Epidermal melanocyte (primary cell): Measurements from ENCODE around the gene LAMC1.
A peak's percentile ranks its signal among the peaks of the same experiment; 100 is the strongest.
"Not testable (repeated sequence)": the region's sequence is repeated elsewhere in the genome, so short reads cannot be mapped to it uniquely, and the experiment has no call there.

Source experiments
- DNase-seq: peaks from one replicate; pipeline ENCODE4 v3.0.0; 2011; ENCODE audit warnings: low spot score; ENCODE audit not compliant: insufficient read length

The LAMC1 gene

GRCh38 chr1:183147735-183148134 is 124.5 kb downstream of the LAMC1 start:
- DNase-seq: no peak

GRCh38 chr1:183148599-183148998 is 125.4 kb downstream of the LAMC1 start:
- DNase-seq: no peak

GRCh38 chr1:183149273-183149672 is 126.1 kb downstream of the LAMC1 start:
- no peak for DNase-seq

GRCh38 chr1:183150032-183150431 is 126.8 kb downstream of the LAMC1 start:
- not testable (repeated sequence) for DNase-seq

GRCh38 chr1:183150445-183150844 is 127.2 kb downstream of the LAMC1 start:
- no peak for DNase-seq

GRCh38 chr1:183152180-183152579 is 129.0 kb downstream of the LAMC1 start:
- DNase-seq: no peak

- DNase-seq: no peak
These were observed 132.7 kb downstream of the LAMC1 start for GRCh38 chr1:183155939-183156338.

GRCh38 chr1:183159960-183160359 is 136.7 kb downstream of the LAMC1 start:
- no peak for DNase-seq

GRCh38 chr1:183161391-183161790 is 138.2 kb downstream of the LAMC1 start:
- DNase-seq: no peak

GRCh38 chr1:183163316-183163715 is 140.1 kb downstream of the LAMC1 start:
- no peak for DNase-seq

GRCh38 chr1:183164340-183164739 is 141.1 kb downstream of the LAMC1 start:
- DNase-seq: no peak

- no peak for DNase-seq
These were observed 141.7 kb downstream of the LAMC1 start for GRCh38 chr1:183164963-183165362.

- DNase-seq: no peak
These were observed 142.2 kb downstream of the LAMC1 start for GRCh38 chr1:183165456-183165855.

GRCh38 chr1:183166454-183166853 is 143.2 kb downstream of the LAMC1 start:
- no peak for DNase-seq

GRCh38 chr1:183167676-183168075 is 144.5 kb downstream of the LAMC1 start:
- no peak for DNase-seq

GRCh38 chr1:183168308-183168707 is 145.1 kb downstream of the LAMC1 start:
- no peak for DNase-seq

- DNase-seq: no peak
These were observed 150.6 kb downstream of the LAMC1 start for GRCh38 chr1:183173828-183174227.

GRCh38 chr1:183175631-183176030 is 152.4 kb downstream of the LAMC1 start:
- DNase-seq: no peak

- no peak for DNase-seq
These were observed 155.3 kb downstream of the LAMC1 start for GRCh38 chr1:183178545-183178944.

- no peak for DNase-seq
These were observed 155.8 kb downstream of the LAMC1 start for GRCh38 chr1:183179033-183179432.

GRCh38 chr1:183180218-183180617 is 157.0 kb downstream of the LAMC1 start:
- DNase-seq: peak; percentile 80

GRCh38 chr1:183180634-183181056 is 157.4 kb downstream of the LAMC1 start:
- DNase-seq: no peak

GRCh38 chr1:183185941-183186490 is 162.8 kb downstream of the LAMC1 start, which contains the start of gene LAMC2:
LAMC2 (plus strand) TSS chr1:183186264; CDS start chr1:183186353, 89 bp downstream.
- no peak for DNase-seq

GRCh38 chr1:183186841-183187240 is 163.6 kb downstream of the LAMC1 start:
- DNase-seq: no peak
